ENCODE data around the gene MCC.
"Not testable (repeated sequence)": the region's sequence is repeated elsewhere in the genome, so short reads cannot be mapped to it uniquely, and the experiment has no call there.

- not testable (repeated sequence) for TF ChIP-seq SUZ12 (IDR thresholded peaks at IDR 0.05); LEF1 (IDR thresholded peaks at IDR 0.05; ENCODE audit: borderline replicate concordance); ARNT (IDR thresholded peaks at IDR 0.05); FOXK2 (IDR thresholded peaks at IDR 0.05); ZNF384 (IDR thresholded peaks at IDR 0.05); FOXM1 (IDR thresholded peaks at IDR 0.05; ENCODE audit: borderline replicate concordance); SP1 (IDR thresholded peaks at IDR 0.05); ELF4 (IDR thresholded peaks at IDR 0.05); TARDBP (IDR thresholded peaks at IDR 0.05); CTBP1 (IDR thresholded peaks at IDR 0.05; ENCODE audit: borderline replicate concordance); FOXA1 (IDR thresholded peaks at IDR 0.05); L3MBTL2 (conservative IDR thresholded peaks at IDR 0.05); NFRKB (IDR thresholded peaks at IDR 0.05); HDGF (IDR thresholded peaks at IDR 0.05; ENCODE audit: borderline replicate concordance)
Measured at GRCh38 chr5:113397986-113398385, 90.3 kb downstream of the MCC start.
